ENCODE results near the gene DHRSX.

DNA sequence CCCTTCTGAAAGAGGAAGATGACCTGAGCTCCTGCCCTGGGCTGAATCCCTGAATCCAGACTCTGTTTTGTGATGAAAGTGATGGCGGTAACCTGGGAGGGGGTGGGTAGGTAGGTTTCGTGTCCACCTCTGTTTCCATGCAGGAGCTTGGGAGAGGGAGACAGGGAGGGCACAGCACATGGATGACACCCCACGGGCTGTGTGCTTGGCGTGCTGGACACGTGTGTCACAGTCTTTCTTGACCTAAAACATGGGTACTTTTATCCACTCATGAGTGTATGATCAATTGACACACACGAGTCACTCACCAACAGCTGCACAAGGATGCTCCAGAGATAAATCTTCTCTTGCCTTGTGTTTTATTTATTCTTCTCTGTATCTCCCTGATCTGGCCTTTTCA lies 111.5 kb downstream of the DHRSX start:
- TF ChIP-seq YY1 (IDR thresholded peaks at IDR 0.05; ENCODE audit: insufficient read depth, insufficient read length) = no peak
- TF ChIP-seq ZNF274 (IDR thresholded peaks at IDR 0.05; ENCODE audit: low read depth, low read length) = no peak
